A673 (cell line): Measurements from ENCODE around the gene C6orf118. TPM values are rescaled to one million over a fixed set of nuclear protein-coding genes. Genes with fewer than 3 reads are reported as not detected.

Experiments used
- BruUV-seq: library from RNA; stranded (reverse); fragments of 400-500 nt; replicated peaks from 2 replicates; lab custom pipeline; 2021; lab: Mats Ljungman, UMichigan
- CTCF ChIA-PET: fragments of 300-600 bp; sonication (Branson Sonifier 250); formaldehyde crosslinking; loops from one replicate; lab custom pipeline; 2022; ENCODE audit warnings: antibody characterized with exemption; lab: Charles Lee
- POLR2A ChIA-PET: fragments of 300-600 bp; sonication (Branson Sonifier 250); formaldehyde crosslinking; loops from one replicate; lab custom pipeline; 2022; ENCODE audit warnings: antibody characterized with exemption; ENCODE audit not compliant: low non-redundant PET; lab: Charles Lee
- DNase-seq: peaks from one replicate; pipeline ENCODE4 v3.0.0-alpha.2; 2015; ENCODE audit warnings: low spot score
- H3K27ac ChIP-seq: fragments of 200-600 bp; sonication (generic); 2 replicates; pipeline ENCODE4 v1.5.1; 2016; ENCODE audit warnings: mixed run types, low read depth, mild to moderate bottlenecking, mixed read lengths, antibody characterized with exemption, low read length; ENCODE audit not compliant: poor library complexity, severe bottlenecking
- H3K27me3 ChIP-seq: fragments of 200-600 bp; sonication (generic); replicated peaks from 2 replicates; pipeline ENCODE4 v1.6.1; 2017; ENCODE audit warnings: mixed run types, low read depth, mild to moderate bottlenecking, mixed read lengths, antibody characterized with exemption, low read length; ENCODE audit not compliant: insufficient read depth, poor library complexity
- H3K36me3 ChIP-seq: fragments of 200-600 bp; sonication (generic); 2 replicates; pipeline ENCODE4 v1.6.1; 2016; ENCODE audit warnings: mixed run types, mild to moderate bottlenecking, mixed read lengths, antibody characterized with exemption, low read length; ENCODE audit not compliant: insufficient read depth, poor library complexity, severe bottlenecking
- H3K4me1 ChIP-seq: fragments of 200-600 bp; sonication (generic); 2 replicates; pipeline ENCODE4 v1.6.1; 2017; ENCODE audit warnings: mixed run types, mild to moderate bottlenecking, mixed read lengths, antibody characterized with exemption, low read length; ENCODE audit not compliant: insufficient read depth, poor library complexity, severe bottlenecking
- H3K4me3 ChIP-seq: fragments of 200-600 bp; sonication (generic); 2 replicates; pipeline ENCODE4 v1.5.1; 2016; ENCODE audit warnings: low read depth, mixed run types, mild to moderate bottlenecking, mixed read lengths, low read length; ENCODE audit not compliant: poor library complexity, severe bottlenecking
- H3K9me3 ChIP-seq: fragments of 200-600 bp; sonication (generic); 2 replicates; pipeline ENCODE4 v1.6.1; 2016; ENCODE audit warnings: mixed run types, low read depth, mild to moderate bottlenecking, mixed read lengths, antibody characterized with exemption, low read length; ENCODE audit not compliant: poor library complexity, severe bottlenecking
- CTCF ChIP-seq: fragments of 300-800, 200-600 bp; sonication (generic); conservative IDR thresholded peaks from 2 replicates; pipeline ENCODE4 v1.5.1; 2017; ENCODE audit warnings: low read depth, mild to moderate bottlenecking, antibody characterized with exemption, low read length, moderate library complexity, mixed read lengths
- EZH2 ChIP-seq: fragments of 200-600 bp; sonication (generic); IDR thresholded peaks from 2 replicates; pipeline ENCODE4 v1.6.1; 2017; ENCODE audit warnings: borderline replicate concordance, low read depth, mild to moderate bottlenecking, mixed read lengths, antibody characterized with exemption, low read length; ENCODE audit not compliant: poor library complexity, severe bottlenecking
- intact Hi-C: fragments of 100-400 bp; cut with micrococcal nuclease; formaldehyde crosslinking; loops from one replicate; pipeline ENCODE4 v1.10.0; 2022; ENCODE audit not compliant: unreplicated experiment
- total RNA-seq: library from RNA; stranded (reverse); gene quantifications from 2 replicates; pipeline ENCODE4 v1.2.3, GENCODE V29; 2021

The C6orf118 gene
- total RNA-seq, 1 experiment from 2014 or later, result not detected

- no TSS peak for BruUV-seq
- CTCF ChIA-PET, result no interaction called here
These were observed 64.1 kb downstream of the C6orf118 start for GRCh38 chr6:165245287-165245686.

GRCh38 chr6:165244524-165245247 is 64.7 kb downstream of the C6orf118 start:
- CTCF ChIA-PET, result no interaction called here
- POLR2A ChIA-PET, result no interaction called here

More at GRCh38 chr6:165245287-165245686, 64.1 kb downstream of the C6orf118 start:
- no peak for TF ChIP-seq EZH2
- TF ChIP-seq CTCF, result peak; percentile 42; the same call in 1 of the 2 replicates
- no peaks in the 10 kb centered on the region for H3K27me3 ChIP-seq
- no peaks in the 10 kb centered on the region for H3K9me3 ChIP-seq
- POLR2A ChIA-PET, result no interaction called here
- H3K4me3 ChIP-seq, result no peak overlapping the region
- no peak overlapping the region for H3K27ac ChIP-seq
- DNase-seq, result peak; percentile 12
- intact Hi-C loops, result no loop called here
- H3K4me1 ChIP-seq, result no peaks in the 10 kb centered on the region
- no peaks in the 10 kb centered on the region for H3K36me3 ChIP-seq

DNA sequence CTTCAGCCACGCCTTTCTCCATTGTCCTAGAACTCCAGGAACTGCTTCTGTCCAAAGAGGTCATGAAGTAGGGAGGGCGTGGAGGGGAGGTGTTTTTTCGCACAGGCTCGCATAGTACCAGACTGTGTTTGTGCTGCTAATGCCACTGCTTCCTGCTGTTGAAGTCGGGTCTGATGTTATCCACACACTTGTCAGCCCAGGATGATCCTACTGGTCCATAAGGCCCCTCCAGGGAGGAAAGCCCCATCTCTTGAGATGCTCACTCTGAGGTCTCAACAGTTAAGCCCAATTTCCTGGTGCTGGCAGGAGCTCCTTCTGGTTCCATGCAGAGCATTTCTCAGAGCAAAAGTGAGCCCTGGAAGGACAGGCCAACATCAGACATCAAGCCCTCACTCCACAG is 65.6 kb downstream of the C6orf118 start:
- ChIA-PET CTCF (no interaction called here), POLR2A (no interaction called here)
- no peaks in the 10 kb centered on the region for H3K9me3 ChIP-seq
- no peaks in the 10 kb centered on the region for H3K27me3 ChIP-seq
- TF ChIP-seq EZH2 (no peak), CTCF (no peak)
- no peak overlapping the region for H3K27ac ChIP-seq
- no peaks in the 10 kb centered on the region for H3K4me1 ChIP-seq
- no peak for DNase-seq
- intact Hi-C loops, result no loop called here
- no TSS peak for BruUV-seq
- H3K36me3 ChIP-seq, result no peaks in the 10 kb centered on the region
- no peak overlapping the region for H3K4me3 ChIP-seq

More at GRCh38 chr6:165244524-165245247, 64.7 kb downstream of the C6orf118 start:
- Histone ChIP-seq H3K27ac (no peak overlapping the region), H3K27me3 (no peaks in the 10 kb centered on the region), H3K4me3 (no peak overlapping the region), H3K9me3 (no peaks in the 10 kb centered on the region), H3K36me3 (no peaks in the 10 kb centered on the region), H3K4me1 (no peaks in the 10 kb centered on the region)
- DNase-seq, result no peak
- intact Hi-C loops, result no loop called here
- no TSS peak for BruUV-seq
- TF ChIP-seq EZH2 (no peak), CTCF (no peak)
